GM18858 (cell line): ENCODE measurements around the gene IFT22.
"Not testable (repeated sequence)": the region's sequence is repeated elsewhere in the genome, so short reads cannot be mapped to it uniquely, and the experiment has no call there.

Experiments
- ATAC-seq: cut with Tn5 transposase; IDR thresholded peaks from one replicate; pipeline ENCODE4 v1.9.1; 2021; ENCODE audit not compliant: unreplicated experiment

The IFT22 gene

GRCh38 chr7:101278461-101279292 is 42.9 kb downstream of the IFT22 start:
- no peak for ATAC-seq

- no peak for ATAC-seq
Measured at GRCh38 chr7:101277155-101277554, 44.5 kb downstream of the IFT22 start.

GRCh38 chr7:101273206-101273605 is 48.4 kb downstream of the IFT22 start:
- no peak for ATAC-seq

- ATAC-seq = no peak
Measured at GRCh38 chr7:101271021-101271420, 50.6 kb downstream of the IFT22 start.

- no peak for ATAC-seq
Measured at GRCh38 chr7:101269664-101270063, 51.9 kb downstream of the IFT22 start.

- no peak for ATAC-seq
Measured at GRCh38 chr7:101265622-101266516, 55.7 kb downstream of the IFT22 start.

GRCh38 chr7:101264102-101264706 is 57.4 kb downstream of the IFT22 start:
- not testable (repeated sequence) for ATAC-seq
